Type B pancreatic cell (in vitro differentiated cells): ENCODE measurements around the gene SPECC1L. TPM values are rescaled to one million over a fixed set of nuclear protein-coding genes. Genes with fewer than 3 reads are reported as not detected.

Experiments used
- DNase-seq: peaks from one replicate; pipeline ENCODE4 v3.0.0; 2021; ENCODE audit warnings: mixed read lengths; ENCODE audit not compliant: unreplicated experiment; ENCODE audit errors: extremely low spot score
- H3K27ac Mint-ChIP-seq: 2 replicates; pipeline ENCODE4 v1.8.0; 2021; ENCODE audit warnings: mild to moderate bottlenecking, mixed read lengths
- H3K27me3 Mint-ChIP-seq: 2 replicates; pipeline ENCODE4 v1.8.0; 2021; ENCODE audit warnings: mixed read lengths
- H3K36me3 Mint-ChIP-seq: 2 replicates; pipeline ENCODE4 v1.8.0; 2021; ENCODE audit warnings: mixed read lengths
- H3K4me1 Mint-ChIP-seq: one replicate; pipeline ENCODE4 v1.8.0; 2021; ENCODE audit warnings: mixed read lengths; ENCODE audit not compliant: unreplicated experiment
- H3K4me3 Mint-ChIP-seq: 2 replicates; pipeline ENCODE4 v1.8.0; 2021; ENCODE audit warnings: mild to moderate bottlenecking, mixed read lengths
- H3K9me3 Mint-ChIP-seq: 2 replicates; pipeline ENCODE4 v1.8.0; 2021; ENCODE audit warnings: mixed read lengths
- CTCF ChIP-seq: fragments of 200-600 bp; sonication (generic); conservative IDR thresholded peaks from 2 replicates; pipeline ENCODE4 v1.5.0; 2021; ENCODE audit warnings: antibody characterized with exemption, mild to moderate bottlenecking
- total RNA-seq: library from RNA; stranded (reverse); gene quantifications from 2 replicates; pipeline ENCODE4 v1.2.1, GENCODE V29; 2021; ENCODE audit warnings: low replicate concordance

The SPECC1L gene
- total RNA-seq, 1 donor from 2014 or later, result 89.0 TPM

GRCh38 chr22:24440718-24441405 is 170.2 kb downstream of the SPECC1L start:
- Mint-ChIP-seq H3K27ac (no peak overlapping the region), H3K27me3 (no peaks in the 10 kb centered on the region), H3K36me3 (peaks cover 6% of the 10 kb centered on the region), H3K4me1 (peaks cover 22% of the 10 kb centered on the region), H3K9me3 (no peaks in the 10 kb centered on the region), H3K4me3 (no peak overlapping the region)
- no peak for DNase-seq
- no peak for TF ChIP-seq CTCF

GRCh38 chr22:24441406-24442351 is 171.0 kb downstream of the SPECC1L start:
- Mint-ChIP-seq H3K27ac (no peak overlapping the region), H3K4me1 (peaks cover 30% of the 10 kb centered on the region), H3K4me3 (no peak overlapping the region), H3K36me3 (peaks cover 6% of the 10 kb centered on the region), H3K9me3 (no peaks in the 10 kb centered on the region), H3K27me3 (no peaks in the 10 kb centered on the region)
- no peak for TF ChIP-seq CTCF
- DNase-seq, result no peak

GRCh38 chr22:24442352-24442744 is 171.7 kb downstream of the SPECC1L start:
- Mint-ChIP-seq H3K4me3 (no peak overlapping the region), H3K27ac (peak overlapping the region; percentile 18), H3K4me1 (peaks cover 35% of the 10 kb centered on the region), H3K9me3 (no peaks in the 10 kb centered on the region), H3K36me3 (peaks cover 6% of the 10 kb centered on the region), H3K27me3 (peaks cover 3% of the 10 kb centered on the region)
- DNase-seq, result no peak
- TF ChIP-seq CTCF, result no peak

- no peak for TF ChIP-seq CTCF
These were observed 173.0 kb downstream of the SPECC1L start for GRCh38 chr22:24443668-24444067.

GRCh38 chr22:24444251-24444650 is 173.6 kb downstream of the SPECC1L start:
- no peak overlapping the region for H3K27ac Mint-ChIP-seq
- no peak for DNase-seq
- no peaks in the 10 kb centered on the region for H3K9me3 Mint-ChIP-seq
- H3K4me1 Mint-ChIP-seq, result peaks cover 32% of the 10 kb centered on the region
- TF ChIP-seq CTCF, result no peak
- H3K36me3 Mint-ChIP-seq, result peaks cover 6% of the 10 kb centered on the region
- H3K4me3 Mint-ChIP-seq, result no peak overlapping the region
- H3K27me3 Mint-ChIP-seq, result peaks cover 3% of the 10 kb centered on the region

More at GRCh38 chr22:24443668-24444067, 173.0 kb downstream of the SPECC1L start:
- Mint-ChIP-seq H3K27me3 (peaks cover 3% of the 10 kb centered on the region), H3K4me3 (no peak overlapping the region), H3K4me1 (peaks cover 32% of the 10 kb centered on the region), H3K9me3 (no peaks in the 10 kb centered on the region), H3K36me3 (peaks cover 6% of the 10 kb centered on the region), H3K27ac (no peak overlapping the region)
- no peak for DNase-seq
